Mesendoderm (in vitro differentiated cells): Measurements from ENCODE around the gene CTH. TPM values are rescaled to one million over a fixed set of nuclear protein-coding genes. Genes with fewer than 3 reads are reported as not detected.
"Not testable (repeated sequence)": the region's sequence is repeated elsewhere in the genome, so short reads cannot be mapped to it uniquely, and the experiment has no call there.

Experiments used
- DNase-seq: peaks from one replicate; pipeline ENCODE4 v3.0.0; 2013
- H2AK5ac ChIP-seq: 2 replicates; pipeline ENCODE4 v1.6.1; 2013; ENCODE audit warnings: low read length, inconsistent platforms
- H2BK120ac ChIP-seq: 2 replicates; pipeline ENCODE4 v1.6.1; 2013; ENCODE audit warnings: low read depth, mild to moderate bottlenecking, low read length, moderate library complexity, mixed read lengths
- H2BK15ac ChIP-seq: replicated peaks from 2 replicates; pipeline ENCODE4 v1.6.1; 2013; ENCODE audit warnings: low read depth, mild to moderate bottlenecking, moderate library complexity
- H2BK5ac ChIP-seq: 2 replicates; pipeline ENCODE4 v1.6.1; 2013; ENCODE audit warnings: low read length, inconsistent platforms
- H3K18ac ChIP-seq: 2 replicates; pipeline ENCODE4 v1.6.1; 2013; ENCODE audit warnings: mild to moderate bottlenecking, low read length, mixed read lengths
- H3K23ac ChIP-seq: one replicate; pipeline ENCODE4 v1.6.1; 2013; ENCODE audit warnings: low read length
- H3K27ac ChIP-seq: 2 replicates; pipeline ENCODE4 v1.5.1; 2013; ENCODE audit warnings: low read depth, mild to moderate bottlenecking, inconsistent platforms, low read length, moderate library complexity
- H3K27me3 ChIP-seq: 2 replicates; pipeline ENCODE4 v1.6.1; 2013; ENCODE audit warnings: low read length, control low read depth, mild to moderate bottlenecking, inconsistent platforms; ENCODE audit not compliant: insufficient read depth, poor library complexity
- H3K36me3 ChIP-seq: 2 replicates; pipeline ENCODE4 v1.6.1; 2013; ENCODE audit warnings: low read length, inconsistent platforms; ENCODE audit not compliant: control insufficient read depth, insufficient read depth
- H3K4ac ChIP-seq: one replicate; pipeline ENCODE4 v1.6.1; 2013; ENCODE audit warnings: low read depth, mild to moderate bottlenecking, low read length, moderate library complexity
- H3K4me1 ChIP-seq: 2 replicates; pipeline ENCODE4 v1.6.1; 2013; ENCODE audit warnings: low read depth, low read length, inconsistent platforms; ENCODE audit not compliant: control insufficient read depth
- H3K4me2 ChIP-seq: 2 replicates; pipeline ENCODE4 v1.6.1; 2013; ENCODE audit warnings: low read length
- H3K4me3 ChIP-seq: 2 replicates; pipeline ENCODE4 v1.5.1; 2013; ENCODE audit warnings: mild to moderate bottlenecking, low read length
- H3K56ac ChIP-seq: one replicate; pipeline ENCODE4 v1.6.1; 2013; ENCODE audit warnings: low read length
- H3K79me1 ChIP-seq: 2 replicates; pipeline ENCODE4 v1.6.1; 2013; ENCODE audit warnings: low read length, inconsistent platforms
- H3K79me2 ChIP-seq: 2 replicates; pipeline ENCODE4 v1.6.1; 2013; ENCODE audit warnings: mild to moderate bottlenecking, low read length; ENCODE audit not compliant: control insufficient read depth, insufficient read depth
- H3K9ac ChIP-seq: 2 replicates; pipeline ENCODE4 v1.6.1; 2013; ENCODE audit warnings: low read length, inconsistent platforms
- H4K5ac ChIP-seq: one replicate; pipeline ENCODE4 v1.6.1; 2013; ENCODE audit warnings: low read length
- H4K8ac ChIP-seq: one replicate; pipeline ENCODE4 v1.6.1; 2013; ENCODE audit warnings: low read depth, mild to moderate bottlenecking, control low read depth, low read length, moderate library complexity
- WGBS: extraction: QIAGEN DNeasy Blood & Tissue Kit; methylation state at CpG from one replicate; pipeline ENCODE4 v1.1.7; 2013; ENCODE audit warnings: low lambda C conversion rate, missing lambda C conversion rate; ENCODE audit not compliant: insufficient coverage; ENCODE audit errors: extremely low coverage; 5-methylcytosine and 5-hydroxymethylcytosine counted together
- polyA plus RNA-seq, 2 experiments: library from polyadenylated mRNA; stranded (reverse); fragments of 200-250 nt; gene quantifications; one replicate each; pipeline ENCODE4 v1.2.3, GENCODE V29; 2013

The CTH gene
- polyA plus RNA-seq (2013, experiment 1 of 2), result 18.5 TPM
- polyA plus RNA-seq (2013, experiment 2 of 2), result 20.1 TPM

DNA sequence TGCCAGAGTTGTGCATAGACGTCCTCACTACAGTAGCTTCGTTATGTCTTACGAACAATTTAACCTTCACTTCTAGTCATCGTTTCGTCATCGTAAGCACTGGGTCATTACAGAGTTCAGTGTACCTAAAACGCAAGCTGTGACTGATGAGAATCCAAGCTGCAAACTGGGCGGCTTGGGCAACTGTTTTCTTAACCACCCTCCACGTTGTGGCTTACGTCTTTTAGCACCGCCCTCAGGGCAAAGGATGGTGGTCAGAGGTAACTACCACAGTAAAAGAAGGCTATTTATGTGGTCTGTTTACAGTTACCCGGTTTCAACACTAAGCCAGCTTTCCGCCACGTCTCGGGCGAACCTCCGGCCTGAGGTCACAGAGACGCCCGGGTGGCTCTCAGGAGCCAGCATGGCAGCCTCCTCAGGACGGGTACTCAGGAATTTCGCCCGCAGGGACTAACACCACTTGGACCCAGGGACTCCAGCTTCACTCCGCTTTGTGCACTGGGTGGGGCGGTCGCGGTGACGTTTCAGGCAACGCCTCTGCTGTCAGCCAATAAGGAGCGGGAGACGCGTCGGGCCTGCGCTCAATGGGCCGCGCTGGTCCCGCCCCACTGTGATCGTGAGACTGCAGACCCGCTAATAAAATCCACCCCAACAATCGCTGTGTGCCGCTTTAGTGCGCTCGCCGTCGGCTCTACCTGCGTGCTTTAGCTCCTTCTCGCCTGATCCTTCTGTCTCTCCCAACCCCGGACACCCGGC is at the start of gene CTH:
TSS of gene CTH (plus strand) at position 665 of the 756 bp plus-strand sequence. CDS start 148 bp downstream, outside the sequence.
- Histone ChIP-seq H3K23ac (peak within 1 kb of the TSS; percentile 7), H4K8ac (no peak within 1 kb of the TSS), H2BK15ac (no peak within 1 kb of the TSS), H2BK120ac (no peak within 1 kb of the TSS), H3K18ac (peak within 1 kb of the TSS; percentile 1), H3K9ac (peak within 1 kb of the TSS; percentile 76), H3K27me3 (no peaks in the 10 kb centered on the region), H2AK5ac (no peak within 1 kb of the TSS), H3K27ac (peak within 1 kb of the TSS; percentile 72), H3K56ac (peak within 1 kb of the TSS; percentile 92), H3K4me3 (peak within 1 kb of the TSS; percentile 72), H3K79me1 (peaks cover 1% of the 10 kb centered on the region), H3K4ac (no peak within 1 kb of the TSS), H3K4me1 (no peaks in the 10 kb centered on the region), H4K5ac (no peak within 1 kb of the TSS), H3K4me2 (peak within 1 kb of the TSS; percentile 90), H3K79me2 (peaks cover 15% of the 10 kb centered on the region), H3K36me3 (no peaks in the 10 kb centered on the region), H2BK5ac (no peak within 1 kb of the TSS)
- no CpG with 5 or more reads among the region's 48 CpGs for WGBS
- DNase-seq, result peak; percentile 99

DNA sequence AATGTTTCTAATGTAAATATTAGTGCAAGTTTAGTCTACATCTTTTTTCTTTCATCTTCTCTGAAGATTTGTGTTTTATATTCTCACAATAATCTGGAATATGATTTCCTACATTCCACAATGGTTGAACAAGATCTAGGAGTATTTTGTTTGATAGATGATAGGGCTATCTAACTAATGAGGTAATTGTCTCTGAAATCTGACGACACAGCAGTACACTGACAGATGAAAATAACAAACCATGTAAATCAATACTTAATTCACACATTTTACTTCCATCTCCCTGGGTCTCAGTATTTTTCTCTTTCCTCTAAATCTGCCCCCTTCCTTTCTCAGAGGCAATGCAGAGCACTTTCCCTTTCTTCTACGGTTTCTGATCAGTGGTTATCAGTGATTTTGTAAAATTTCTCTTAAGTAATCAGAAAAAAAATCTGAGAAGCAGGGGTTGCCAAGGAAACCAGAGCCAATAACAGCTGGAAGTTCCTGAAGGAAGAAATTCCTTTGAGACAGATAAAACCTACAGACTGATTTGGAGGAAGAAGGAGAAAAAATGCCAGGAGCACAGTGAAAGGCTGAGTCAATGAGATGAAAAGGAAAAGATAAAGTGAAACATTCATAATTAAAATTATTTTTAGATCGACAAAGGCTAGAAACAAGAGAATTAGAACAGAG is 49.2 kb upstream of the CTH start:
- H3K4me2 ChIP-seq, result no peak overlapping the region
- WGBS, result no CpG with 5 or more reads among the region's 3 CpGs
- H3K9ac ChIP-seq, result no peak overlapping the region
- H3K4me3 ChIP-seq, result no peak overlapping the region
- DNase-seq, result peak; percentile 98
- peak overlapping the region; percentile 73 for H3K27ac ChIP-seq
- no peak overlapping the region for H3K56ac ChIP-seq
- H2BK15ac ChIP-seq, result peak overlapping the region; percentile 8
- no peak overlapping the region for H3K23ac ChIP-seq
- H4K5ac ChIP-seq, result no peak overlapping the region
- H2BK5ac ChIP-seq, result no peak overlapping the region
- peak overlapping the region; percentile 70 for H3K18ac ChIP-seq
- H3K27me3 ChIP-seq, result no peaks in the 10 kb centered on the region
- no peak overlapping the region for H4K8ac ChIP-seq
- no peak overlapping the region for H3K4ac ChIP-seq
- H3K79me1 ChIP-seq, result no peaks in the 10 kb centered on the region
- no peaks in the 10 kb centered on the region for H3K79me2 ChIP-seq
- no peaks in the 10 kb centered on the region for H3K4me1 ChIP-seq
- no peaks in the 10 kb centered on the region for H3K36me3 ChIP-seq
- no peak overlapping the region for H2BK120ac ChIP-seq
- no peak overlapping the region for H2AK5ac ChIP-seq

DNA sequence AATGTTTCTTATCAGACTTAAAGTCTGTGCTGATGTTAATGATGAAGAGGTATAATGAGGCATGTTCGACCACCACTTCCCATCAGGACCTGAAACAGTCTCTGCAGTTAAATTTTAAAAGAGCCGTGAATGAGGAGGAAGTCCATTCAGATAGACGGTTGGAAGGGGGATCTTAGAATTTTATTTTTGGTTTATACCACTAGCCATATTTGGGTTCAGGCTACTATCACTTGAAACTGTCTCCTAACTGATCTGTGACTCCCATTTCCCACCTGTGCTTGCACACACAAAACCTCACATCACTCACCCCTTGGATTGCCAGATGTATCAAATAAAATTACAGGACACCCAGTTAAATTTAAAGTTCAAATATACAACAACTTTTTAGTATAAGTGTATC is 46.6 kb upstream of the CTH start:
- no peak overlapping the region for H3K27ac ChIP-seq
- no peak for DNase-seq
- peak overlapping the region; percentile 76 for H4K8ac ChIP-seq
- no peaks in the 10 kb centered on the region for H3K36me3 ChIP-seq
- H3K79me2 ChIP-seq, result no peaks in the 10 kb centered on the region
- peaks cover 4% of the 10 kb centered on the region for H3K4me1 ChIP-seq
- H3K18ac ChIP-seq, result peak overlapping the region; percentile 30
- no peak overlapping the region for H3K4ac ChIP-seq
- no peaks in the 10 kb centered on the region for H3K27me3 ChIP-seq
- H4K5ac ChIP-seq, result no peak overlapping the region
- no CpG with 5 or more reads among the region's 3 CpGs for WGBS
- no peak overlapping the region for H2BK120ac ChIP-seq
- no peak overlapping the region for H3K56ac ChIP-seq
- H2AK5ac ChIP-seq, result no peak overlapping the region
- H3K4me3 ChIP-seq, result no peak overlapping the region
- no peak overlapping the region for H2BK5ac ChIP-seq
- no peaks in the 10 kb centered on the region for H3K79me1 ChIP-seq
- H3K4me2 ChIP-seq, result no peak overlapping the region
- peak overlapping the region; percentile 74 for H2BK15ac ChIP-seq
- no peak overlapping the region for H3K23ac ChIP-seq
- no peak overlapping the region for H3K9ac ChIP-seq

DNA sequence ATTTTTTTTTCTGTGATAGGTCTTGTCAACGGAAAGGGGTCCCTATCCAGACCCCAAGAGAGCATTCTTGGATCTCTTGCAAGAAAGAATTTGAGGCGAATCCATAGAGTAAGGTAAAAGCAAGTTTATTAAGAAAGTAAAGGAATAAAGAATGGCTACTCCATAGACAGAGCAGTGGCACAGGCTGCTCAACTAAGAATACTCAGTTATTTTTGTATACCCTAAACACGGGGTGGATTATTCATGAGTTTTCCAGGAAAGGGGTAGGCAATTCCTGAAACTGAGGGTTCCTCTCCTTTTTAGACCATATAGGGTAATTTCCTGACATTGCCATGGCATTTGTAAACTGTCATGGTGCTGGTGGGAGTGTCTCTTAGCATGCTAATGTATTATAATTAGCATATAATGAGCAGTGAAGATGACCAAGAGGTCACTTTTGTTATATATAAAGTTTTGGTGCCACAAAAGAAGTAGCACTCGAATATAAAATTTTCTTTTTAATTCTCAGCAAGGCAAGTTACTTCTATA is 44.6 kb upstream of the CTH start:
- not testable (repeated sequence) for H3K27me3 ChIP-seq, H2BK120ac ChIP-seq, H3K23ac ChIP-seq, H4K5ac ChIP-seq, H2BK5ac ChIP-seq, H3K79me1 ChIP-seq, H4K8ac ChIP-seq, H3K4me3 ChIP-seq, DNase-seq, H3K36me3 ChIP-seq, H3K56ac ChIP-seq, H3K79me2 ChIP-seq, H3K4ac ChIP-seq, H2AK5ac ChIP-seq, H3K4me1 ChIP-seq, H3K4me2 ChIP-seq, H3K9ac ChIP-seq, H3K27ac ChIP-seq
- peak overlapping the region; percentile 18 for H3K18ac ChIP-seq
- WGBS, result no CpG with 5 or more reads among the region's 4 CpGs
- H2BK15ac ChIP-seq, result peak overlapping the region; percentile 25

DNA sequence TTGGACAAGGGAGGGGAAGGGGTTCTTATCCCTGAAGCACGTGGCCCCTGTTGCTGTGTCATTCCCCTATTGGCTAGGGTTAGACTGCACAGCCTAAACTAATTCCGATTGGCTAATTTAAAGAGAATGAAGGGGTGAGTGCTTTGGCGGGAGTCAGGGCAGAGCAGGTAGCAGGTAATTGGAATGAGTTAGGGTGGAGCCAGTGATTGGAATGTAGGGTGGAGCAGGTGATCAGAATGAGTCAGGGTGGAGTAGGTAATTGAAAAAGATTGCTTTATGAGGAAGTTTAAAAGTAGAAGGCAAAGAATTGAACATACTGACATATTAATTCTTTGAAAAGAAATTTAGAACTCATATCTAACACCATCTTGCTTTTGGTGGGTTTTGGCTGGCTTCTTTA is 44.1 kb upstream of the CTH start:
- not testable (repeated sequence) for H2BK5ac ChIP-seq, H2BK15ac ChIP-seq, H4K5ac ChIP-seq, H3K9ac ChIP-seq, H4K8ac ChIP-seq, H3K4ac ChIP-seq, H3K27me3 ChIP-seq, H3K27ac ChIP-seq, H2BK120ac ChIP-seq, H3K56ac ChIP-seq, DNase-seq, H3K4me2 ChIP-seq, H3K79me1 ChIP-seq, H2AK5ac ChIP-seq, H3K4me1 ChIP-seq, H3K79me2 ChIP-seq, H3K36me3 ChIP-seq, H3K4me3 ChIP-seq, H3K23ac ChIP-seq
- peak overlapping the region; percentile 80 for H3K18ac ChIP-seq
- no CpG with 5 or more reads among the region's 3 CpGs for WGBS
